ENCODE data around the gene CFAP221.

CFAP221 gene

GRCh38 chr2:119590873-119591272 is 46.6 kb downstream of the CFAP221 start:
- TF ChIP-seq CTCF (IDR thresholded peaks at IDR 0.05; ENCODE audit: low read depth, low read length) = no peak
- no peak overlapping the region for H3K4me3 ChIP-seq (replicated peaks in 1 of 2; ENCODE audit: low read depth in 2 of 2, low read length in 2 of 2)
- no peak for DNase-seq (ENCODE audit: low read depth in 2 of 2)

GRCh38 chr2:119591523-119591922 is 47.3 kb downstream of the CFAP221 start:
- no peak overlapping the region for H3K4me3 ChIP-seq (replicated peaks in 1 of 2; ENCODE audit: low read depth in 2 of 2, low read length in 2 of 2)
- no peak for DNase-seq (ENCODE audit: low read depth in 2 of 2)
- TF ChIP-seq CTCF (IDR thresholded peaks at IDR 0.05; ENCODE audit: low read depth, low read length) = no peak

- H3K4me3 ChIP-seq (replicated peaks in 1 of 2; ENCODE audit: low read depth in 2 of 2, low read length in 2 of 2) = no peak overlapping the region
- DNase-seq (ENCODE audit: low read depth in 2 of 2) = no peak
- TF ChIP-seq CTCF (IDR thresholded peaks at IDR 0.05; ENCODE audit: low read depth, low read length) = no peak
These were observed 48.2 kb downstream of the CFAP221 start for GRCh38 chr2:119592436-119592835.

- no peak overlapping the region for H3K4me3 ChIP-seq (replicated peaks in 1 of 2; ENCODE audit: low read depth in 2 of 2, low read length in 2 of 2)
- DNase-seq (ENCODE audit: low read depth in 2 of 2) = no peak
- no peak for TF ChIP-seq CTCF (IDR thresholded peaks at IDR 0.05; ENCODE audit: low read depth, low read length)
These were observed 52.4 kb downstream of the CFAP221 start for GRCh38 chr2:119596638-119597037.

- no peak for DNase-seq (ENCODE audit: low read depth in 2 of 2)
- no peak for TF ChIP-seq CTCF (IDR thresholded peaks at IDR 0.05; ENCODE audit: low read depth, low read length)
- no peak overlapping the region for H3K4me3 ChIP-seq (replicated peaks in 1 of 2; ENCODE audit: low read depth in 2 of 2, low read length in 2 of 2)
These were observed 54.5 kb downstream of the CFAP221 start for GRCh38 chr2:119598596-119599263.

GRCh38 chr2:119599384-119599783 is 55.1 kb downstream of the CFAP221 start:
- no peak overlapping the region for H3K4me3 ChIP-seq (replicated peaks in 1 of 2; ENCODE audit: low read depth in 2 of 2, low read length in 2 of 2)
- no peak for DNase-seq (ENCODE audit: low read depth in 2 of 2)
- no peak for TF ChIP-seq CTCF (IDR thresholded peaks at IDR 0.05; ENCODE audit: low read depth, low read length)

GRCh38 chr2:119605096-119605495 is 60.8 kb downstream of the CFAP221 start:
- TF ChIP-seq CTCF (IDR thresholded peaks at IDR 0.05; ENCODE audit: low read depth, low read length) = no peak
- H3K4me3 ChIP-seq (replicated peaks in 1 of 2; ENCODE audit: low read depth in 2 of 2, low read length in 2 of 2) = no peak overlapping the region
- no peak for DNase-seq (ENCODE audit: low read depth in 2 of 2)

Data from cardiac fibroblast (primary cell).